HG02588 (cell line): ENCODE data around the gene PTPA.
"Not testable (repeated sequence)": the region's sequence is repeated elsewhere in the genome, so short reads cannot be mapped to it uniquely, and the experiment has no call there.

Source experiments
- ATAC-seq: cut with Tn5 transposase; IDR thresholded peaks from one replicate; pipeline ENCODE4 v1.9.1; 2021; ENCODE audit warnings: mild to moderate bottlenecking, moderate library complexity; ENCODE audit not compliant: unreplicated experiment

Gene PTPA

GRCh38 chr9:129108805-129109536, 2.2 kb upstream of the PTPA start:
- no peak for ATAC-seq

GRCh38 chr9:129109537-129109903, 1.7 kb upstream of the PTPA start:
- no peak for ATAC-seq

DNA sequence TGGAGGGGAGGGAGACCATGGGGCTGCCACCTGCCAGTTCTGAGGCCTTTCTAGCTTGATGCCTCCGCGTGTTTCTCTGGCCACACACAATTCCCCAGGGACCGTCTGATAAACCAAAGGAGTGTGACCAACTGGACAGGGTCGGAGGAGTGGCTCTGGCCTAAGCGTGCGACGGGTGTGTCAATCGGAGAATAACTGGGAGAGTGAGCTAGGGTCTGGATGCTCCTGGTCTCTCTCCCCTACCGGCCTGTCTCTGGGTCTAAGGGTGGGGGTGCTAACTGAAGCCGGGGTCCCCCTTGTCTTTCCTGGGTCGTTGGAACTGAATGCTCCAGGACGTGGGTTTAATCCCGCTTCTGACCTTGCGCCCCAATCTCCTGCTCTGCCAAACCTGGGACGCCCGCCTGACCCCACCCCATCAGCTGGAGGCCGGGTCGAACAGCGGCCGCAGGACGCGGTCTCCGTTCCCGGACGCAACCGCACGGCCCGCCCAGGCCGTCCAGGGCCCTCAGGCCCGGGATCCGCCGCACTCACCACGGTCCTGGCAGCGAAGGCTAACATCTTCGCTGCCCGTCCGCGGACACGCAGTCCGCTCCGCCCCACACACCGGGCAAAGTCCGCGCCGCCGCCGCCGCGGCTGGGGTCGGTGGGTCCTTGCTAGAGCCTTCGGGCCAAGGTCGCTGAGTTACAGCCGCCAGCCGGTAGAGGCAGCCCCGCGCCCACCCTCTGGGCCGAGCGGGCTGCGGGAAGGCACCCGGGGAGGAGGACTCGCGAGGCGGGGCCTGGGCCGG, 1.1 kb upstream of the PTPA start:
- peak; percentile 1 for ATAC-seq

DNA sequence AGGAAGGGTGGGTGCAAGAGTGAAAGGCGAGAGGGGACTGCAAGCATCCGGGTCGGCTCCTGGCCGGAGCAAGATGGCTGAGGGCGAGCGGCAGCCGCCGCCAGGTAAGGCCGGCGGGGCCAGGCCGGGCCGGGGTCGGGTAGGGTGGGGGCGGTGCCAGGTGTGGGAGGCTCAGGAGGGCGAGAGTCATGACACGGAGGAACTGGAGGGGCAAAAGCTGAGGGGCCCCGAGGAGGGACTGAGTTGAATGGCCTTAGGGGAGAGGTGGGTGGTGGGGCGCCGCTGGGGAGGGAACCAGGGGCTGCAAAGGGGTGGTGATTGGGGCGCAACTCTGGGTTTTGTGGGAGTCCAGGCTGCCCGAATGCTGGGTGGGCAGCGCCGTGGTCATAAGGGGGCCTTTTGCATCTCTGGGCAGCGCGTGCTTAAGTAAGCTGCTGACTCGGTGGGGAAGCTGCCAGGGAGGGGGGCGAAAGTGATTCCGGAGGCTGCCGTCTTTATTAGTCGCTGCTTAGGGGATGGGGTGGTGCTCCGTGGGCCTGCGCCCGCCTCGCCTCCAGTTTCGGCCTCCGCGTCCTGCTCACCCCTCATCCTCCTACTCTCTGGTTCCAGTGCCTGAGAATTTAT, 425 bp downstream of the PTPA start:
- no peak for ATAC-seq

GRCh38 chr9:129112526-129112925, 1.3 kb downstream of the PTPA start:
- not testable (repeated sequence) for ATAC-seq

- ATAC-seq, result no peak
These were observed 2.6 kb downstream of the PTPA start for GRCh38 chr9:129113645-129114304.

DNA sequence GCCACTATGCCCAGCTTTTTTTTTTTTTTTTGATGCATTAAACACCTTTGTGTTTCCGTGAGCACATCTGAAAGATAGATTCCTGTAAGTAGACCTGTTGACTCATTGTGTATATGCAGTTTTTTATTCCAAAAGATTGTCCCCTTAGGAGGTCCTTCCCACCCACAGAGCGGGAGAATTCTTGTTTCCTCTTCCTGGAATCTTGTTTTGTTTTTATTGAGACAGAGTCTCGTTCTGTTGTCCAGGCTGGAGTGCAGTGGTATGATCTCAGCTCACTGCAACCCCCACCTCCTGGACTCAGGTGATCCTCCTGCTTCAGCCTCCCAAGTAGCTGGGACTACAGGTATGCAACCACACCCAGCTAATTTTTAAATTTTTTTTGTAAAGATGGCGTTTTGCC, 7.6 kb downstream of the PTPA start:
- ATAC-seq, result no peak

DNA sequence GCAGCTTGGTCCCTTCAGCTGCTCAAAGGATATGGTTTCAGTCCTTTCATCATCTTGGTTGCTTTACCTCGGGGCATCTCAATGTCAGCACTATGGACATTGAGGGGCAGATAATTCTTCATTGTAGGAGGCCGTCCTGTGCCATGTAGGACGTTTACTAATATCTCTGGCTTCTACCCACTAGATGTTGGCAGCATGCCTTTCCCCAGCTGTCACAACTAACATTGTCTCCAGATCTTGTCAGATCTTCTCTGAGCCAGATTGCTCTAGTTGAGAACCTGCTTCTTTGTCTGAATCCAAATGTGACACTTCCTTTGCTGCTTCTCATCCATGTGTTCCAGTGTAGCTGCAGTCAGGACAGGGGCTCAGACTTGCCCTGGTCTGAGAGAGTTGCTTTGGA, 10.3 kb downstream of the PTPA start:
- no peak for ATAC-seq

- no peak for ATAC-seq
These were observed 10.9 kb downstream of the PTPA start for GRCh38 chr9:129122133-129122532.

GRCh38 chr9:129122976-129123375, 11.8 kb downstream of the PTPA start:
- not testable (repeated sequence) for ATAC-seq

DNA sequence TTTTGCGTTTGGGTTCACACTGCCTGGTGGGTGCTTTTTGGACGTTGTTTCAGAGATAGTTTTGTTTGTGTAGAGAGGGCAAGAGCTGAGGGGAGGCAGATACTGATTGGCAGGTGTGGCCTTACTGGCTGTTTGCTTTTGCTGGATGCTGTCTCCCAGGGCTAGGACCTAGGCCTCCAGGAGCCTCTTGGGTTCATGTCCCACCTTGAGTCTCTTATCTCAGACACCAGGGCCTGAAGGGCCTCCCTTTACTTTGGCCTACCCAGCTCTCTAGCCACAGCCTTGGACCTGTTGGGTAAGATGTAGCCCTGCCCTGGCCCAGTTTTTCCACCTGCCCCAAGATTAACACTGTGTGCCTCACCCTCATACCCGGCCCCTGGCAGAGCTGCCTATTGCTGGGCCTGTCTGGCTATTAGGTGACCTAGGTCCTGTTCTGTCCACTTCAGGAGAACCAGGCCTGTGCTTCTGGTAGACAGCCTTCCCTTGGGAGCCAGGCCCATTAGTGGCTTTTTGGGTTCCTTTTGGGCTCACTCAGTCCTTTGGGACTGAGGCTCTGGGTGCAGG, 13.4 kb downstream of the PTPA start:
- ATAC-seq, result no peak

DNA sequence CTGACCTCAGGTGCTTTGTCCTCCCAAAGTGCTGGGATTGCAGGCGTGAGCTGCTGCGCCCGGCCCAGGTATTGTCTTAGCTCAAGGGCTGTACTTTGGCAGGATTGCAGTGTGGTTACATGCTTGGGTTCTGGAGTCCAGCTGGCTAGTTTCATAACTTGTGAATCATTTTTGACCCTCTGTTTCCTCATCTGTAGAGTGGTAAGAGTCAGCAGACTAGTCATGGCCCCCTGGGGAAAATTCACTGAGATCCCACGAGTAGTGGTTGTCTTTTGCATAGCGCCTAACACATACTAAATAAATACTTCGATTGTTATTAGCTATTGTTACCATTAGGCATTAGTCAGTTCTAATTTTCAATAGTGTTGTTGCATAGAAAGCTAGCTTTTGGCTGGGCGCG, 14.3 kb downstream of the PTPA start:
- ATAC-seq, result no peak

- no peak for ATAC-seq
These were observed 15.8 kb downstream of the PTPA start for GRCh38 chr9:129126749-129127618.

DNA sequence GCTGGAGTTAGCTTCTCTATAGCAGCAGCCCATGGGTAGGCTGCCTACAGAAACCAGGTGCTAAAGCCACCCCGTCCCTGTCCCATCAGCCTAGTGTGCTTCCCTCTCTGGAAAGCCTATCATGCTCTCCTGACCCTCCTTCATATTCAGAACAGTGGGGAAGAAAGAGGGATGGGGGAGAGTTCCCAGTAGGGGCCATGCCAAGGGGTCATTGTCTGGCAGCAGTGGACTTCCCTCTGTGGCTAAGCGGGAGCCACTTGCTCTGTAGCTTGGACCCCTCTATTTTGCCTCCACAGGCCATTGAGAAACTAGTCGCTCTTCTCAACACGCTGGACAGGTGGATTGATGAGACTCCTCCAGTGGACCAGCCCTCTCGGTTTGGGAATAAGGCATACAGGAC, 17.5 kb downstream of the PTPA start:
- no peak for ATAC-seq

GRCh38 chr9:129130271-129130670, 19.1 kb downstream of the PTPA start:
- ATAC-seq, result not testable (repeated sequence)

DNA sequence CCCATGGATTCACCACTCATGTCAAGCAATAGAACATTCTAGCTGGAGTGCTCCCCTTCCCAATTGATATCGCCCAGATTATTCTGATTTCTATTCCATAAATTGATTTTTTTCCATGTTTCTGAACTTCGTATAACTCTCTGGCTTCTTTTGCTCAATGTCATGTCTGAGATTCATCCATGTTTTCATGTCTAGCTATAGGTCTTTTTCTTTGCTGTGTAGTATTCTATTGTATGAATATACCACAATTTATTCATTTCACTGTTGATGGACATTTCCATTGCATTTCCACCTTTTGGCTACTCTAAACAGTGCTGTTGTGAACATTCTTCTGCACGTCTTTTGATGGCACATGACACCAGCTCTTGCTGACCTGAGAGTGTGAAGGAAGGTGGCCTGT, 19.6 kb downstream of the PTPA start:
- ATAC-seq, result no peak

- peak; percentile 67 for ATAC-seq
These were observed 20.3 kb downstream of the PTPA start for GRCh38 chr9:129131300-129132145.

GRCh38 chr9:129133082-129133481, 21.9 kb downstream of the PTPA start:
- ATAC-seq, result no peak

DNA sequence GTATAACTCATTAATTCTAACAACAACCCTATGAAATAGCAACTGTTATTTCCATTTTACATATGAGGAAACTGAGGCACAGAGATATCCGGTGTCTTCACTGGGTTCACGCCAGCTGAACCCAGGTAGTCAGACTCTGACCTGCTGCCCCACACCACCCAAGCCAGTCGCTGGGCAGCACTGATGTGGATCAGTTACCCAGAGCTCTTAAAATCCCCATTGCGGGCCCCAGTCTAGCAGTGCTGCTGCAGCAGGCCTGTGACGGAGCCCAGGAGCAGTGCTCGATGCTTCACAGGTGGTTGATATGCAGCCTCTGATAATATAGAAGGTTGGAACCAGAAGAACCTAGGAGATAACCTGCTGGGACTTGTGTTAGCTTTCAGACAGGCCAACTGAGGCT, 24.3 kb downstream of the PTPA start:
- ATAC-seq, result no peak
